ENCODE data around the gene NUP214.
A peak's percentile ranks its signal among the peaks of the same experiment; 100 is the strongest.

The NUP214 gene

DNA sequence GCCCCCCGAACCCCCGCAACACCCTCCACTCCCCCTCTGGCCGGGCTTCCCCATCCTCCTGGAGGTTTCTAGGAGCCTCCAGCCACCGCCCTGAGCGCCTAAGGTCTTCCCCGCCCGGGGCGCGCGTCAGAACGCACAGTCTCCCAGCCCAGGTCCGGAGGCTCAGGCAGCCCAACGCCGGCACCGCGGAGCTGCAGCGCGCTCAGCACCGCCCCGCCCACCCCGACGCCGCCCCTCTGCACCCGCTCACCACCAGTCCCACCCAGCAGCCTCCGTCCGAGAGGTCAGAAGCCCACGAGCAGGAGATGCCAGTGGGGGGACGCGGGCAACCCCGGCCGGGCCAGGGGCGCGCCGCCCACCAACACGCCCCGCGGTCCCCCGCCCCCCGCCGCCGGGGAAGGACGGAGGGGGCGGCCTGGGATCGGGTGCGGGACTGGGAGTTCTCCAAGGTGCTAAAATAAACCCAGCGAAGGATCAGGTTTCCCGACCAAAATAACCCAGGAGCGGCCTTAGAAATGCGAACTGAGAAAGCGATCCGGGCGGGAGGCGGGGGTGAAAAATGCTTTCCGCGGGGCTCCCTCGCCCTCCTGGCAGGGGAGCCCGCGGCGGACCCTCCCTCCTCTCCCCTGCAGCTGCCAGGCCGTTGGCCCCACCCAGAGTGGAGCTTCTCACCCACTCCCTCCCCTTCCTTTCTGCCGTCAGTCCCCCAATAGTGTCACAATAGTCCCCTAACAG, 157.5 kb downstream of the NUP214 start (continued):
- no peak for TF ChIP-seq ZNF830 (tag by site-specific recombination; IDR thresholded peaks at IDR 0.05; ENCODE audit: low read depth)
- TF ChIP-seq SCRT2 (tag by site-specific recombination; IDR thresholded peaks at IDR 0.05), result no peak
- TF ChIP-seq, protein P1, sequence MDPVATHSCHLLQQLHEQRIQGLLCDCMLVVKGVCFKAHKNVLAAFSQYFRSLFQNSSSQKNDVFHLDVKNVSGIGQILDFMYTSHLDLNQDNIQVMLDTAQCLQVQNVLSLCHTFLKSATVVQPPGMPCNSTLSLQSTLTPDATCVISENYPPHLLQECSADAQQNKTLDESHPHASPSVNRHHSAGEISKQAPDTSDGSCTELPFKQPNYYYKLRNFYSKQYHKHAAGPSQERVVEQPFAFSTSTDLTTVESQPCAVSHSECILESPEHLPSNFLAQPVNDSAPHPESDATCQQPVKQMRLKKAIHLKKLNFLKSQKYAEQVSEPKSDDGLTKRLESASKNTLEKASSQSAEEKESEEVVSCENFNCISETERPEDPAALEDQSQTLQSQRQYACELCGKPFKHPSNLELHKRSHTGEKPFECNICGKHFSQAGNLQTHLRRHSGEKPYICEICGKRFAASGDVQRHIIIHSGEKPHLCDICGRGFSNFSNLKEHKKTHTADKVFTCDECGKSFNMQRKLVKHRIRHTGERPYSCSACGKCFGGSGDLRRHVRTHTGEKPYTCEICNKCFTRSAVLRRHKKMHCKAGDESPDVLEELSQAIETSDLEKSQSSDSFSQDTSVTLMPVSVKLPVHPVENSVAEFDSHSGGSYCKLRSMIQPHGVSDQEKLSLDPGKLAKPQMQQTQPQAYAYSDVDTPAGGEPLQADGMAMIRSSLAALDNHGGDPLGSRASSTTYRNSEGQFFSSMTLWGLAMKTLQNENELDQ (tag by site-specific recombination; IDR thresholded peaks at IDR 0.05; ENCODE audit: low read depth), result no peak
- no peak for TF ChIP-seq SETDB1 (IDR thresholded peaks at IDR 0.05; ENCODE audit: insufficient read length, low read length)
- TF ChIP-seq, protein P2, sequence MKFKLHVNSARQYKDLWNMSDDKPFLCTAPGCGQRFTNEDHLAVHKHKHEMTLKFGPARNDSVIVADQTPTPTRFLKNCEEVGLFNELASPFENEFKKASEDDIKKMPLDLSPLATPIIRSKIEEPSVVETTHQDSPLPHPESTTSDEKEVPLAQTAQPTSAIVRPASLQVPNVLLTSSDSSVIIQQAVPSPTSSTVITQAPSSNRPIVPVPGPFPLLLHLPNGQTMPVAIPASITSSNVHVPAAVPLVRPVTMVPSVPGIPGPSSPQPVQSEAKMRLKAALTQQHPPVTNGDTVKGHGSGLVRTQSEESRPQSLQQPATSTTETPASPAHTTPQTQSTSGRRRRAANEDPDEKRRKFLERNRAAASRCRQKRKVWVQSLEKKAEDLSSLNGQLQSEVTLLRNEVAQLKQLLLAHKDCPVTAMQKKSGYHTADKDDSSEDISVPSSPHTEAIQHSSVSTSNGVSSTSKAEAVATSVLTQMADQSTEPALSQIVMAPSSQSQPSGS (tag by site-specific recombination; IDR thresholded peaks at IDR 0.05; ENCODE audit: low read depth), result no peak
- no peak for TF ChIP-seq ZNF677 (tag by site-specific recombination; IDR thresholded peaks at IDR 0.05)
- TF ChIP-seq SALL2 (tag by site-specific recombination; IDR thresholded peaks at IDR 0.05; ENCODE audit: borderline replicate concordance), result no peak
- TF ChIP-seq KLF16 (tag by site-specific recombination; IDR thresholded peaks at IDR 0.05), result no peak
- TF ChIP-seq RBAK (tag by site-specific recombination; IDR thresholded peaks at IDR 0.05), result no peak
- TF ChIP-seq, protein P3, sequence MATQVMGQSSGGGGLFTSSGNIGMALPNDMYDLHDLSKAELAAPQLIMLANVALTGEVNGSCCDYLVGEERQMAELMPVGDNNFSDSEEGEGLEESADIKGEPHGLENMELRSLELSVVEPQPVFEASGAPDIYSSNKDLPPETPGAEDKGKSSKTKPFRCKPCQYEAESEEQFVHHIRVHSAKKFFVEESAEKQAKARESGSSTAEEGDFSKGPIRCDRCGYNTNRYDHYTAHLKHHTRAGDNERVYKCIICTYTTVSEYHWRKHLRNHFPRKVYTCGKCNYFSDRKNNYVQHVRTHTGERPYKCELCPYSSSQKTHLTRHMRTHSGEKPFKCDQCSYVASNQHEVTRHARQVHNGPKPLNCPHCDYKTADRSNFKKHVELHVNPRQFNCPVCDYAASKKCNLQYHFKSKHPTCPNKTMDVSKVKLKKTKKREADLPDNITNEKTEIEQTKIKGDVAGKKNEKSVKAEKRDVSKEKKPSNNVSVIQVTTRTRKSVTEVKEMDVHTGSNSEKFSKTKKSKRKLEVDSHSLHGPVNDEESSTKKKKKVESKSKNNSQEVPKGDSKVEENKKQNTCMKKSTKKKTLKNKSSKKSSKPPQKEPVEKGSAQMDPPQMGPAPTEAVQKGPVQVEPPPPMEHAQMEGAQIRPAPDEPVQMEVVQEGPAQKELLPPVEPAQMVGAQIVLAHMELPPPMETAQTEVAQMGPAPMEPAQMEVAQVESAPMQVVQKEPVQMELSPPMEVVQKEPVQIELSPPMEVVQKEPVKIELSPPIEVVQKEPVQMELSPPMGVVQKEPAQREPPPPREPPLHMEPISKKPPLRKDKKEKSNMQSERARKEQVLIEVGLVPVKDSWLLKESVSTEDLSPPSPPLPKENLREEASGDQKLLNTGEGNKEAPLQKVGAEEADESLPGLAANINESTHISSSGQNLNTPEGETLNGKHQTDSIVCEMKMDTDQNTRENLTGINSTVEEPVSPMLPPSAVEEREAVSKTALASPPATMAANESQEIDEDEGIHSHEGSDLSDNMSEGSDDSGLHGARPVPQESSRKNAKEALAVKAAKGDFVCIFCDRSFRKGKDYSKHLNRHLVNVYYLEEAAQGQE (tag by site-specific recombination; IDR thresholded peaks at IDR 0.05), result peak; percentile 88
- TF ChIP-seq TRIM28 (IDR thresholded peaks at IDR 0.05; ENCODE audit: borderline replicate concordance, low read length), result no peak
- no peak for TF ChIP-seq ZNF501 (tag by site-specific recombination; IDR thresholded peaks at IDR 0.05)
- TF ChIP-seq, protein P4, sequence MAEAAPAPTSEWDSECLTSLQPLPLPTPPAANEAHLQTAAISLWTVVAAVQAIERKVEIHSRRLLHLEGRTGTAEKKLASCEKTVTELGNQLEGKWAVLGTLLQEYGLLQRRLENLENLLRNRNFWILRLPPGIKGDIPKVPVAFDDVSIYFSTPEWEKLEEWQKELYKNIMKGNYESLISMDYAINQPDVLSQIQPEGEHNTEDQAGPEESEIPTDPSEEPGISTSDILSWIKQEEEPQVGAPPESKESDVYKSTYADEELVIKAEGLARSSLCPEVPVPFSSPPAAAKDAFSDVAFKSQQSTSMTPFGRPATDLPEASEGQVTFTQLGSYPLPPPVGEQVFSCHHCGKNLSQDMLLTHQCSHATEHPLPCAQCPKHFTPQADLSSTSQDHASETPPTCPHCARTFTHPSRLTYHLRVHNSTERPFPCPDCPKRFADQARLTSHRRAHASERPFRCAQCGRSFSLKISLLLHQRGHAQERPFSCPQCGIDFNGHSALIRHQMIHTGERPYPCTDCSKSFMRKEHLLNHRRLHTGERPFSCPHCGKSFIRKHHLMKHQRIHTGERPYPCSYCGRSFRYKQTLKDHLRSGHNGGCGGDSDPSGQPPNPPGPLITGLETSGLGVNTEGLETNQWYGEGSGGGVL (tag by site-specific recombination; IDR thresholded peaks at IDR 0.05), result peak; percentile 66
- no peak for TF ChIP-seq ZNF221 (tag by site-specific recombination; IDR thresholded peaks at IDR 0.05; ENCODE audit: borderline replicate concordance)
- no peak for TF ChIP-seq ZNF510 (tag by site-specific recombination; IDR thresholded peaks at IDR 0.05; ENCODE audit: insufficient replicate concordance)
- TF ChIP-seq BCL11A (tag by site-specific recombination; IDR thresholded peaks at IDR 0.05; ENCODE audit: low read depth), result no peak
- no peak for TF ChIP-seq ZNF121 (tag by site-specific recombination; IDR thresholded peaks at IDR 0.05)
- TF ChIP-seq OSR2 (tag by site-specific recombination; IDR thresholded peaks at IDR 0.05), result peak; percentile 55
- TF ChIP-seq, protein P5, sequence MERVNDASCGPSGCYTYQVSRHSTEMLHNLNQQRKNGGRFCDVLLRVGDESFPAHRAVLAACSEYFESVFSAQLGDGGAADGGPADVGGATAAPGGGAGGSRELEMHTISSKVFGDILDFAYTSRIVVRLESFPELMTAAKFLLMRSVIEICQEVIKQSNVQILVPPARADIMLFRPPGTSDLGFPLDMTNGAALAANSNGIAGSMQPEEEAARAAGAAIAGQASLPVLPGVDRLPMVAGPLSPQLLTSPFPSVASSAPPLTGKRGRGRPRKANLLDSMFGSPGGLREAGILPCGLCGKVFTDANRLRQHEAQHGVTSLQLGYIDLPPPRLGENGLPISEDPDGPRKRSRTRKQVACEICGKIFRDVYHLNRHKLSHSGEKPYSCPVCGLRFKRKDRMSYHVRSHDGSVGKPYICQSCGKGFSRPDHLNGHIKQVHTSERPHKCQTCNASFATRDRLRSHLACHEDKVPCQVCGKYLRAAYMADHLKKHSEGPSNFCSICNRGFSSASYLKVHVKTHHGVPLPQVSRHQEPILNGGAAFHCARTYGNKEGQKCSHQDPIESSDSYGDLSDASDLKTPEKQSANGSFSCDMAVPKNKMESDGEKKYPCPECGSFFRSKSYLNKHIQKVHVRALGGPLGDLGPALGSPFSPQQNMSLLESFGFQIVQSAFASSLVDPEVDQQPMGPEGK (tag by site-specific recombination; IDR thresholded peaks at IDR 0.05), result 0 out of 2 replicates have a peak, but pooled peaks have one; percentile 14
